ENCODE data around the gene ATL3.

- TF ChIP-seq EZH2 (IDR thresholded peaks at IDR 0.05; ENCODE audit: borderline replicate concordance, low read depth, low read length, severe bottlenecking): no peak
- TF ChIP-seq CTCF (IDR thresholded peaks at IDR 0.05; ENCODE audit: borderline replicate concordance, extremely low read depth, low read length, poor library complexity, severe bottlenecking): no peak
Observed at GRCh38 chr11:63643205-63643604, 28.0 kb downstream of the ATL3 start.
